Astrocyte (in vitro differentiated cells and primary cell): Measurements from ENCODE around the gene CYP19A1. TPM values are rescaled to one million over a fixed set of nuclear protein-coding genes. Genes with fewer than 3 reads are reported as not detected.

Experiments used
- DNase-seq: peaks from one replicate; pipeline ENCODE4 v3.0.0-alpha.2; 2010; ENCODE audit warnings: low read depth
- FAIRE-seq: peaks from 2 replicates; lab custom pipeline; 2011; peaks lifted over from hg19 to GRCh38; lab: Jason Lieb, UNC
- H2AFZ ChIP-seq: 2 replicates; pipeline ENCODE4 v1.6.0; 2012; ENCODE audit warnings: low read depth, low read length, inconsistent platforms
- H3K27ac ChIP-seq: 2 replicates; pipeline ENCODE4 v1.5.1; 2011; ENCODE audit warnings: low read depth, low read length, inconsistent platforms
- H3K27me3 ChIP-seq: 2 replicates; pipeline ENCODE4 v1.6.0; 2011; ENCODE audit warnings: low read length, inconsistent platforms; ENCODE audit not compliant: insufficient read depth
- H3K36me3 ChIP-seq: 2 replicates; pipeline ENCODE4 v1.5.1; 2011; ENCODE audit warnings: low read length, inconsistent platforms; ENCODE audit not compliant: insufficient read depth
- H3K4me1 ChIP-seq: 2 replicates; pipeline ENCODE4 v1.5.1; 2011; ENCODE audit warnings: low read length, inconsistent platforms; ENCODE audit not compliant: insufficient read depth
- H3K4me2 ChIP-seq: 2 replicates; pipeline ENCODE4 v1.6.0; 2012; ENCODE audit warnings: low read length, inconsistent platforms
- H3K4me3 ChIP-seq: 2 replicates; pipeline ENCODE4 v1.5.1; 2011; ENCODE audit warnings: low read depth, mild to moderate bottlenecking, low read length, inconsistent platforms; ENCODE audit not compliant: insufficient read depth
- H3K79me2 ChIP-seq: 2 replicates; pipeline ENCODE4 v1.6.0; 2012; ENCODE audit warnings: mild to moderate bottlenecking, low read length, inconsistent platforms; ENCODE audit not compliant: insufficient read depth
- H3K9ac ChIP-seq: 2 replicates; pipeline ENCODE4 v1.6.0; 2012; ENCODE audit warnings: mild to moderate bottlenecking, low read length, inconsistent platforms
- H3K9me3 ChIP-seq: 2 replicates; pipeline ENCODE4 v1.5.1; 2012; ENCODE audit warnings: low read depth, mild to moderate bottlenecking, low read length, inconsistent platforms; ENCODE audit not compliant: insufficient read depth
- H4K20me1 ChIP-seq: 2 replicates; pipeline ENCODE4 v1.6.0; 2012; ENCODE audit warnings: low read length, inconsistent platforms; ENCODE audit not compliant: insufficient read depth
- H3K27ac Mint-ChIP-seq: one replicate; pipeline ENCODE4 v1.8.0; 2021; ENCODE audit warnings: mild to moderate bottlenecking, mixed read lengths; ENCODE audit not compliant: unreplicated experiment
- H3K27me3 Mint-ChIP-seq: one replicate; pipeline ENCODE4 v1.8.0; 2021; ENCODE audit warnings: low read depth, mixed read lengths; ENCODE audit not compliant: unreplicated experiment
- H3K36me3 Mint-ChIP-seq: one replicate; pipeline ENCODE4 v1.8.0; 2021; ENCODE audit warnings: low read depth, mixed read lengths; ENCODE audit not compliant: unreplicated experiment
- H3K4me1 Mint-ChIP-seq: one replicate; pipeline ENCODE4 v1.8.0; 2021; ENCODE audit warnings: low read depth, mixed read lengths; ENCODE audit not compliant: unreplicated experiment
- H3K4me3 Mint-ChIP-seq: one replicate; pipeline ENCODE4 v1.8.0; 2021; ENCODE audit warnings: mild to moderate bottlenecking, moderate library complexity, mixed read lengths; ENCODE audit not compliant: unreplicated experiment
- H3K9me3 Mint-ChIP-seq: one replicate; pipeline ENCODE4 v1.8.0; 2021; ENCODE audit warnings: mild to moderate bottlenecking, mixed read lengths; ENCODE audit not compliant: unreplicated experiment
- EZH2 ChIP-seq: IDR thresholded peaks from 2 replicates; pipeline ENCODE4 v1.6.1; 2012; ENCODE audit warnings: mild to moderate bottlenecking, low read length, inconsistent platforms; ENCODE audit not compliant: insufficient read depth
- total RNA-seq: library from RNA; stranded (reverse); gene quantifications from 2 replicates; pipeline ENCODE4 v1.2.1, GENCODE V29; 2021
- TF ChIP-seq, protein P1 (sequence below): IDR thresholded peaks from 2 replicates; pipeline ENCODE4 v1.5.1; 2011; ENCODE audit warnings: low read depth, mild to moderate bottlenecking, inconsistent platforms, low read length, moderate library complexity; ENCODE audit not compliant: insufficient read depth

The CYP19A1 gene
- total RNA-seq, 1 donor from 2014 or later: 0.75 TPM

DNA sequence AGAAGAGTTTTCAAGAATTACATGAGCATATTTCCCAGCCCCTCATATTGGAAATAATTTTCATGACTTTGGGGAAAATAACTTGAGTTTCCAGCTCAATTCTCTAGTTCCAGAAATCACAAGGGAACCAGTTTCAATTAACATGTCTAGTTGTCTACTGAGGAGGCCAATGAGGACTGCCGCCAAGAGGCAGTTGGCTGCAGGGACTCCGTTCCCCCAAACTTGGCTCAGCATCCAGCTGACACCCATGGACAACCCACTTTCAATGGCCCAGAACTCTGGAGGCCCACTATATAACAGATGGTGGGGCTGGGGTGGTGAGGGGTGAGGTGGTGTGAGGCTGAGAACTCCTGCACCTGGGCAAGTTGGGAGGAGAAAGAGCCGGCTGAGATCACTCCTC is 157.2 kb downstream of the CYP19A1 start:
- Histone ChIP-seq H3K4me1 (no peaks in the 10 kb centered on the region), H3K4me3 (no peak overlapping the region), H3K36me3 (no peaks in the 10 kb centered on the region), H3K79me2 (no peaks in the 10 kb centered on the region), H3K9ac (no peak overlapping the region), H3K27me3 (peaks cover 5% of the 10 kb centered on the region), H4K20me1 (no peaks in the 10 kb centered on the region), H3K4me2 (no peak overlapping the region), H2AFZ (no peak overlapping the region), H3K27ac (no peak overlapping the region), H3K9me3 (no peaks in the 10 kb centered on the region)
- TF ChIP-seq, protein P1, sequence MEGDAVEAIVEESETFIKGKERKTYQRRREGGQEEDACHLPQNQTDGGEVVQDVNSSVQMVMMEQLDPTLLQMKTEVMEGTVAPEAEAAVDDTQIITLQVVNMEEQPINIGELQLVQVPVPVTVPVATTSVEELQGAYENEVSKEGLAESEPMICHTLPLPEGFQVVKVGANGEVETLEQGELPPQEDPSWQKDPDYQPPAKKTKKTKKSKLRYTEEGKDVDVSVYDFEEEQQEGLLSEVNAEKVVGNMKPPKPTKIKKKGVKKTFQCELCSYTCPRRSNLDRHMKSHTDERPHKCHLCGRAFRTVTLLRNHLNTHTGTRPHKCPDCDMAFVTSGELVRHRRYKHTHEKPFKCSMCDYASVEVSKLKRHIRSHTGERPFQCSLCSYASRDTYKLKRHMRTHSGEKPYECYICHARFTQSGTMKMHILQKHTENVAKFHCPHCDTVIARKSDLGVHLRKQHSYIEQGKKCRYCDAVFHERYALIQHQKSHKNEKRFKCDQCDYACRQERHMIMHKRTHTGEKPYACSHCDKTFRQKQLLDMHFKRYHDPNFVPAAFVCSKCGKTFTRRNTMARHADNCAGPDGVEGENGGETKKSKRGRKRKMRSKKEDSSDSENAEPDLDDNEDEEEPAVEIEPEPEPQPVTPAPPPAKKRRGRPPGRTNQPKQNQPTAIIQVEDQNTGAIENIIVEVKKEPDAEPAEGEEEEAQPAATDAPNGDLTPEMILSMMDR: no peak
- no peak for TF ChIP-seq EZH2
- no peak for DNase-seq
- H3K4me1 Mint-ChIP-seq: no peaks in the 10 kb centered on the region
- peaks cover 4% of the 10 kb centered on the region for H3K36me3 Mint-ChIP-seq
- peaks cover 7% of the 10 kb centered on the region for H3K9me3 Mint-ChIP-seq
- no peak overlapping the region for H3K27ac Mint-ChIP-seq
- FAIRE-seq: no peak
- no peak overlapping the region for H3K4me3 Mint-ChIP-seq
- peaks cover 33% of the 10 kb centered on the region for H3K27me3 Mint-ChIP-seq

- Mint-ChIP-seq H3K27me3 (peaks cover 29% of the 10 kb centered on the region), H3K4me3 (no peak overlapping the region), H3K36me3 (peaks cover 4% of the 10 kb centered on the region), H3K27ac (no peak overlapping the region), H3K9me3 (peaks cover 7% of the 10 kb centered on the region), H3K4me1 (no peaks in the 10 kb centered on the region)
- no peaks in the 10 kb centered on the region for H3K79me2 ChIP-seq
- H3K36me3 ChIP-seq: no peaks in the 10 kb centered on the region
- H3K4me1 ChIP-seq: no peaks in the 10 kb centered on the region
- peaks cover 5% of the 10 kb centered on the region for H3K27me3 ChIP-seq
- H2AFZ ChIP-seq: no peak overlapping the region
- DNase-seq (no peak), FAIRE-seq (no peak)
- H3K4me3 ChIP-seq: no peak overlapping the region
- no peak overlapping the region for H3K9ac ChIP-seq
- TF ChIP-seq, protein P1: no peak
- no peak for TF ChIP-seq EZH2
- no peak overlapping the region for H3K4me2 ChIP-seq
- H4K20me1 ChIP-seq: no peaks in the 10 kb centered on the region
- no peak overlapping the region for H3K27ac ChIP-seq
- no peaks in the 10 kb centered on the region for H3K9me3 ChIP-seq
Observed at GRCh38 chr15:51180534-51180933, 157.9 kb downstream of the CYP19A1 start.

DNA sequence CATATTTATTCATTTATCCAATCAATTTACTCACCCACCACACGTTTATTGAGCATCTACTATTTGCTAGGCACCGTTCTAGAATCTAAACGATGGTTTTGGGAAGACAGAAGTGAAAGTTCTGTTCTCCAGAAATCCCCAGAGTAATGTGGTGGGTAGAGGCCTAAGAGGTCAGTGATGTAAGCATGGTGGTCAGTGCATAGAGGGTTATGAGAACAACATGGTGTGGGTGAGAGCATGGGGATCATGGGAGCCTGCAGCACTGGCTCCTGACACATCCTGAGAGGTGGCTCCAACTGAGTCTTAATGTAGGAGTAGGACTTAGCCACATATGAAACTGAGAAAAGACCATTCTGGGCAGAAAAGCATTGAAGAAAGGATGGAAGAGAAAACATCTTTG is 158.4 kb downstream of the CYP19A1 start:
- peaks cover 24% of the 10 kb centered on the region for H3K27me3 Mint-ChIP-seq
- no peak overlapping the region for H3K4me2 ChIP-seq
- H3K4me1 Mint-ChIP-seq: no peaks in the 10 kb centered on the region
- H3K27me3 ChIP-seq: peaks cover under 1% of the 10 kb centered on the region
- H3K36me3 ChIP-seq: no peaks in the 10 kb centered on the region
- H3K4me3 Mint-ChIP-seq: no peak overlapping the region
- no peak overlapping the region for H3K27ac Mint-ChIP-seq
- H3K4me3 ChIP-seq: no peak overlapping the region
- H3K27ac ChIP-seq: no peak overlapping the region
- no peak overlapping the region for H2AFZ ChIP-seq
- H4K20me1 ChIP-seq: no peaks in the 10 kb centered on the region
- TF ChIP-seq, protein P1: no peak
- no peak for TF ChIP-seq EZH2
- H3K79me2 ChIP-seq: no peaks in the 10 kb centered on the region
- H3K9ac ChIP-seq: no peak overlapping the region
- FAIRE-seq: no peak
- H3K9me3 ChIP-seq: no peaks in the 10 kb centered on the region
- peaks cover 6% of the 10 kb centered on the region for H3K9me3 Mint-ChIP-seq
- no peaks in the 10 kb centered on the region for H3K4me1 ChIP-seq
- peaks cover 4% of the 10 kb centered on the region for H3K36me3 Mint-ChIP-seq
- DNase-seq: no peak
